ENCODE data around the gene TNFRSF14. TPM values are rescaled to one million over a fixed set of nuclear protein-coding genes. Genes with fewer than 3 reads are reported as not detected.

Gene TNFRSF14
- total RNA-seq, 1 experiment from 2014 or later: 0.57 TPM

DNA sequence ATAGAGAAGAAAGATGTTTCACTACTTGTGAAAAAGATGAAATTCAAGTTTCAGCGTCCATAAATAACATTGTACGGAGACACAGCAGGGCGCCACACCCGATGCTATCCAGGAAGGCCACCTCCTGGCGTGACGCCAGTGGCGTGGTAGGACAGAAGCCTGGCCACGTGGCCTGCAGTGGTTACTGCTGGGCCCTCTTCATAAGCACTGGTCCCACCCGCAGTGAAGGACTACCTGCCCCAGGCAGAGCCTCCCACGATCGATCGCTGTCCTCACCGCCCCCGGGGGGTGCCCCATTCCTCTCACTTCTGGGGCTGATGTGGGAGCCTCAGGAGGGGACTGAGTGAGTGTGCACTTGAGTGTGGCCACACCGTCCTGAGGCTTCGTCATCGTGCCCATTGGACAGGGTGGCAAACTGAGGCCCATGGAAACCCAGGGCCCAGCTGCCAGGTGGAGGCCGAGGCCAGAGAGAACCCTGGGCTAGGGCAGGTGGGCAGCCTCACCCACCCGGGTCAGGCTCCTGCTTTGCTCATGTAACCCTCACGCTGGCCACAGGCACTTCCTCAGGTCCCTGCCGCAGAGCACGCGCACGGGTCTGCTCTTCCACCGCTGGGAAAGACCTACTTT lies 14.4 kb upstream of the TNFRSF14 start:
- Histone ChIP-seq H3K79me2 (ENCODE audit: insufficient read depth, low read length) (no peaks in the 10 kb centered on the region), H3K27me3 (ENCODE audit: insufficient read depth, low read length) (no peaks in the 10 kb centered on the region; the same call in 1 of the 2 replicates), H3K9ac (ENCODE audit: extremely low read depth, insufficient read length, low read length) (no peak overlapping the region), H4K91ac (ENCODE audit: insufficient read length, low read depth, low read length) (no peak overlapping the region), H3K9me3 (ENCODE audit: control insufficient read depth, low read depth, low read length) (no peaks in the 10 kb centered on the region), H2AFZ (ENCODE audit: low read length) (no peak overlapping the region), H3K23ac (ENCODE audit: insufficient read length, low read depth, low read length) (no peak overlapping the region), H3K14ac (ENCODE audit: insufficient read depth, low read length) (no peak overlapping the region), H3K56ac (ENCODE audit: insufficient read length, low read depth, low read length) (no peak overlapping the region), H3K4me1 (ENCODE audit: insufficient read depth, low read length) (no peaks in the 10 kb centered on the region), H2BK5ac (ENCODE audit: insufficient read length, low read length) (no peak overlapping the region), H3K79me1 (ENCODE audit: insufficient read depth, low read depth, low read length, poor library complexity, severe bottlenecking) (no peaks in the 10 kb centered on the region), H3T11ph (ENCODE audit: low read length) (no peak overlapping the region), H2BK12ac (ENCODE audit: insufficient read length, low read depth, low read length) (no peak overlapping the region), H4K20me1 (ENCODE audit: control insufficient read depth, insufficient read depth, insufficient read length) (no peaks in the 10 kb centered on the region), H4K5ac (ENCODE audit: insufficient read length, low read depth, low read length) (no peak overlapping the region), H2BK20ac (ENCODE audit: low read depth, low read length, poor library complexity, severe bottlenecking) (no peak overlapping the region), H3K23me2 (ENCODE audit: insufficient read length, low read depth, low read length, poor library complexity, severe bottlenecking) (peaks cover 5% of the 10 kb centered on the region), H3K18ac (ENCODE audit: insufficient read length, low read depth, low read length) (no peak overlapping the region), H3K27ac (ENCODE audit: insufficient read length, low read depth, low read length) (no peak overlapping the region), H4K8ac (replicated peaks; ENCODE audit: insufficient read length, low read depth, low read length) (no peak overlapping the region), H2BK120ac (ENCODE audit: low read depth, low read length, poor library complexity, severe bottlenecking) (no peak overlapping the region), H3K4me2 (ENCODE audit: insufficient read depth, insufficient read length, low read length) (no peak overlapping the region), H3K4ac (ENCODE audit: low read depth, low read length) (no peak overlapping the region), H2AK5ac (ENCODE audit: insufficient read length, low read length) (no peak overlapping the region), H2BK15ac (ENCODE audit: low read depth, low read length) (no peak overlapping the region)
- Mint-ChIP-seq H3K27ac (no peak overlapping the region), H3K4me1 (peaks cover 3 to 20% of the 10 kb centered on the region in 2 experiments; a peak in 2 of 4 replicates), H3K4me3 (peak overlapping the region in 1 of 2 experiments; percentile 14; a peak in 1 of 5 replicates), H3K27me3 (ENCODE audit: low read depth) (peaks cover 48% of the 10 kb centered on the region), H3K9me3 (peaks cover 0 to 2% of the 10 kb centered on the region in 2 experiments; a peak in 2 of 5 replicates), H3K36me3 (ENCODE audit: insufficient read depth in 1 of 3, low read depth in 3 of 3) (no peaks in the 10 kb centered on the region)
- WGBS (ENCODE audit: extremely low coverage, insufficient read length, low lambda C conversion rate): no CpG with 5 or more reads among the region's 25 CpGs
- DNase-seq: no peak
- TF ChIP-seq, protein P1, sequence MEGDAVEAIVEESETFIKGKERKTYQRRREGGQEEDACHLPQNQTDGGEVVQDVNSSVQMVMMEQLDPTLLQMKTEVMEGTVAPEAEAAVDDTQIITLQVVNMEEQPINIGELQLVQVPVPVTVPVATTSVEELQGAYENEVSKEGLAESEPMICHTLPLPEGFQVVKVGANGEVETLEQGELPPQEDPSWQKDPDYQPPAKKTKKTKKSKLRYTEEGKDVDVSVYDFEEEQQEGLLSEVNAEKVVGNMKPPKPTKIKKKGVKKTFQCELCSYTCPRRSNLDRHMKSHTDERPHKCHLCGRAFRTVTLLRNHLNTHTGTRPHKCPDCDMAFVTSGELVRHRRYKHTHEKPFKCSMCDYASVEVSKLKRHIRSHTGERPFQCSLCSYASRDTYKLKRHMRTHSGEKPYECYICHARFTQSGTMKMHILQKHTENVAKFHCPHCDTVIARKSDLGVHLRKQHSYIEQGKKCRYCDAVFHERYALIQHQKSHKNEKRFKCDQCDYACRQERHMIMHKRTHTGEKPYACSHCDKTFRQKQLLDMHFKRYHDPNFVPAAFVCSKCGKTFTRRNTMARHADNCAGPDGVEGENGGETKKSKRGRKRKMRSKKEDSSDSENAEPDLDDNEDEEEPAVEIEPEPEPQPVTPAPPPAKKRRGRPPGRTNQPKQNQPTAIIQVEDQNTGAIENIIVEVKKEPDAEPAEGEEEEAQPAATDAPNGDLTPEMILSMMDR (conservative IDR thresholded peaks at IDR 0.05): no peak
